ENCODE results near the gene CDH7. TPM values are rescaled to one million over a fixed set of nuclear protein-coding genes. Genes with fewer than 3 reads are reported as not detected.

CDH7 gene
- total RNA-seq, 3 donors from 2014 or later (not counting 1 experiment from before 2014, with no cell fraction given): not detected

DNA sequence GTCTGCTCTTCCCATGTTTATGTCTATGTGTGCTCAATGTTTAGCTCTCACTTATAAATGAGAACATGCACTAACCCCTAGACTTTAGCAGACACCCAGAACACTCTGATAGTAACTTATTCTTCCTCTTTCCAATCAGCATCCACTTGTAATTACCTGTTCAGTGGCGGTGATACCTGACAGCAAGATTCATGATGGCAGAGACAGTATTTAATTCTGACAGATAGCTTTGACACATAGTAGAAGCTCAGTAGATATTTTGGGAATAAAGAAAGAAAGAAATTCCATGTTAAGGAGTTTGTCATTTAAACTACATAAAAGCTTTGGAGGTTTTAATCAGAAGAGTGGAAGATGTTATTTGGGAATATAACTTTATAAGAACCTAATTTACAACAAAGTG lies 171.3 kb downstream of the CDH7 start:
- H3K27me3 ChIP-seq (ENCODE audit: control insufficient read depth, insufficient read depth, low read length): no peaks in the 10 kb centered on the region
- Mint-ChIP-seq H3K9me3 (peaks cover 0 to 5% of the 10 kb centered on the region in 2 donors), H3K4me1 (no peaks in the 10 kb centered on the region), H3K27me3 (ENCODE audit: low read depth in 2 of 2) (no peaks in the 10 kb centered on the region), H3K27ac (no peak overlapping the region), H3K36me3 (no peaks in the 10 kb centered on the region), H3K4me3 (no peak overlapping the region)
- H3K4me1 ChIP-seq (ENCODE audit: control insufficient read depth, insufficient read depth, low read length): no peaks in the 10 kb centered on the region
- TF ChIP-seq, protein P1, sequence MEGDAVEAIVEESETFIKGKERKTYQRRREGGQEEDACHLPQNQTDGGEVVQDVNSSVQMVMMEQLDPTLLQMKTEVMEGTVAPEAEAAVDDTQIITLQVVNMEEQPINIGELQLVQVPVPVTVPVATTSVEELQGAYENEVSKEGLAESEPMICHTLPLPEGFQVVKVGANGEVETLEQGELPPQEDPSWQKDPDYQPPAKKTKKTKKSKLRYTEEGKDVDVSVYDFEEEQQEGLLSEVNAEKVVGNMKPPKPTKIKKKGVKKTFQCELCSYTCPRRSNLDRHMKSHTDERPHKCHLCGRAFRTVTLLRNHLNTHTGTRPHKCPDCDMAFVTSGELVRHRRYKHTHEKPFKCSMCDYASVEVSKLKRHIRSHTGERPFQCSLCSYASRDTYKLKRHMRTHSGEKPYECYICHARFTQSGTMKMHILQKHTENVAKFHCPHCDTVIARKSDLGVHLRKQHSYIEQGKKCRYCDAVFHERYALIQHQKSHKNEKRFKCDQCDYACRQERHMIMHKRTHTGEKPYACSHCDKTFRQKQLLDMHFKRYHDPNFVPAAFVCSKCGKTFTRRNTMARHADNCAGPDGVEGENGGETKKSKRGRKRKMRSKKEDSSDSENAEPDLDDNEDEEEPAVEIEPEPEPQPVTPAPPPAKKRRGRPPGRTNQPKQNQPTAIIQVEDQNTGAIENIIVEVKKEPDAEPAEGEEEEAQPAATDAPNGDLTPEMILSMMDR (IDR thresholded peaks at IDR 0.05): no peak
- intact Hi-C loops (cut with micrococcal nuclease): no loop called here
- no peaks in the 10 kb centered on the region for H3K9me3 ChIP-seq (ENCODE audit: control insufficient read depth, insufficient read depth, low read length)
- DNase-seq: no peak
- no peaks in the 10 kb centered on the region for H3K36me3 ChIP-seq (ENCODE audit: control insufficient read depth, insufficient read depth, low read length)
- H3K4me3 ChIP-seq (ENCODE audit: low read length): no peak overlapping the region
- ATAC-seq: no peak
- 100% methylated on average over 1 of the region's 1 CpG for WGBS (ENCODE audit: insufficient coverage)
- H3K27ac ChIP-seq (ENCODE audit: low read length): no peak overlapping the region

- H3K36me3 Mint-ChIP-seq: no peaks in the 10 kb centered on the region
- Histone ChIP-seq H3K4me1 (ENCODE audit: control insufficient read depth, insufficient read depth, low read length) (no peaks in the 10 kb centered on the region), H3K9me3 (ENCODE audit: control insufficient read depth, insufficient read depth, low read length) (no peaks in the 10 kb centered on the region), H3K36me3 (ENCODE audit: control insufficient read depth, insufficient read depth, low read length) (no peaks in the 10 kb centered on the region), H3K27me3 (ENCODE audit: control insufficient read depth, insufficient read depth, low read length) (no peaks in the 10 kb centered on the region), H3K4me3 (ENCODE audit: low read length) (no peak overlapping the region), H3K27ac (ENCODE audit: low read length) (no peak overlapping the region)
- TF ChIP-seq, protein P1 (IDR thresholded peaks at IDR 0.05): no peak
- intact Hi-C loops (cut with micrococcal nuclease): no loop called here
- no peaks in the 10 kb centered on the region for H3K27me3 Mint-ChIP-seq (ENCODE audit: low read depth in 2 of 2)
- H3K27ac Mint-ChIP-seq: no peak overlapping the region
- WGBS (ENCODE audit: insufficient coverage): 100% methylated on average over 3 of the region's 3 CpGs
- ATAC-seq: no peak
- no peak for DNase-seq
- H3K4me1 Mint-ChIP-seq: peaks cover under 1 to 1% of the 10 kb centered on the region in 2 donors
- H3K9me3 Mint-ChIP-seq: peaks cover 2% of the 10 kb centered on the region in 2 donors
- no peak overlapping the region for H3K4me3 Mint-ChIP-seq
These were observed 174.1 kb downstream of the CDH7 start for GRCh38 chr18:65924904-65925303.

- DNase-seq: no peak
- no peak overlapping the region for H3K4me3 ChIP-seq (ENCODE audit: low read length)
- H3K9me3 ChIP-seq (ENCODE audit: control insufficient read depth, insufficient read depth, low read length): no peaks in the 10 kb centered on the region
- no peak for ATAC-seq
- peaks cover 3% of the 10 kb centered on the region for H3K4me1 ChIP-seq (ENCODE audit: control insufficient read depth, insufficient read depth, low read length)
- H3K36me3 ChIP-seq (ENCODE audit: control insufficient read depth, insufficient read depth, low read length): no peaks in the 10 kb centered on the region
- WGBS (ENCODE audit: insufficient coverage): 63% methylated on average over 2 of the region's 2 CpGs
- Mint-ChIP-seq H3K27ac (no peak overlapping the region), H3K4me3 (no peak overlapping the region), H3K27me3 (ENCODE audit: low read depth in 2 of 2) (no peaks in the 10 kb centered on the region), H3K9me3 (peaks cover 12 to 16% of the 10 kb centered on the region in 2 donors), H3K4me1 (peaks cover 5% of the 10 kb centered on the region in 2 donors), H3K36me3 (peaks cover 10% of the 10 kb centered on the region)
- intact Hi-C loops (cut with micrococcal nuclease): no loop called here
- no peak overlapping the region for H3K27ac ChIP-seq (ENCODE audit: low read length)
- no peaks in the 10 kb centered on the region for H3K27me3 ChIP-seq (ENCODE audit: control insufficient read depth, insufficient read depth, low read length)
- TF ChIP-seq, protein P1 (IDR thresholded peaks at IDR 0.05): no peak
These were observed 184.1 kb downstream of the CDH7 start for GRCh38 chr18:65934874-65935273.

DNA sequence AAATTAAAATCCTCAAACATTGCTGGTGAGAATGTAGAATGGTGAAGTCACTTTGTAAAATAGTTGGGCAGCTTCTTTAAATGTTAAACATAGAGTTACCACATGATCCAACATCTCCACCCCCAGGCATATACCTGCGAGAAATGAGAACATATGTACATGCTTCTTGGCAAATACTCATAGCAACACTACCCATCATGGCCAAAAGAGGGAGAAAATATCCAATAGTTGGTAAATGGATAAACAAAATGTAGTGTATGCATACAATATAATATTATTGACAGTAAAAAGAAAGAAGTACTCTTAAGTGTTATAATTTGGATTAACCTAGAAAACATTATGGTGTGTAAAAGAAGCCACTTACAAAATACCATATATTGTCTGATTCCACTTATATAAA lies 185.9 kb downstream of the CDH7 start:
- Histone ChIP-seq H3K36me3 (ENCODE audit: control insufficient read depth, insufficient read depth, low read length) (no peaks in the 10 kb centered on the region), H3K4me1 (ENCODE audit: control insufficient read depth, insufficient read depth, low read length) (no peaks in the 10 kb centered on the region), H3K9me3 (ENCODE audit: control insufficient read depth, insufficient read depth, low read length) (no peaks in the 10 kb centered on the region), H3K27me3 (ENCODE audit: control insufficient read depth, insufficient read depth, low read length) (no peaks in the 10 kb centered on the region), H3K4me3 (ENCODE audit: low read length) (no peak overlapping the region), H3K27ac (ENCODE audit: low read length) (no peak overlapping the region)
- Mint-ChIP-seq H3K4me1 (no peaks in the 10 kb centered on the region), H3K4me3 (no peak overlapping the region), H3K9me3 (peaks cover 10 to 12% of the 10 kb centered on the region in 2 donors), H3K36me3 (peaks cover 8% of the 10 kb centered on the region), H3K27ac (no peak overlapping the region), H3K27me3 (ENCODE audit: low read depth in 2 of 2) (no peaks in the 10 kb centered on the region)
- no CpG with 5 or more reads among the region's 1 CpG for WGBS (ENCODE audit: insufficient coverage)
- intact Hi-C loops (cut with micrococcal nuclease): no loop called here
- DNase-seq (no peak), ATAC-seq (no peak)
- TF ChIP-seq, protein P1 (IDR thresholded peaks at IDR 0.05): no peak

Data from natural killer cell (primary cell).